Activated naive CD4-positive, alpha-beta T cell treated with anti-CD3 and anti-CD28 coated beads, Interleukin-2, amount 50 U/mL, for 24 hours (primary cell): ENCODE data around the gene FGR.

ENCODE experiments used
- H3K27ac Mint-ChIP-seq: one replicate; pipeline ENCODE4 v1.8.0; 2021; ENCODE audit warnings: mild to moderate bottlenecking, mixed read lengths
- H3K27me3 Mint-ChIP-seq: one replicate; pipeline ENCODE4 v1.8.0; 2021; ENCODE audit warnings: mixed read lengths
- H3K36me3 Mint-ChIP-seq: one replicate; pipeline ENCODE4 v1.8.0; 2021; ENCODE audit warnings: mixed read lengths
- H3K4me1 Mint-ChIP-seq: one replicate; pipeline ENCODE4 v1.8.0; 2021; ENCODE audit warnings: mixed read lengths
- H3K4me3 Mint-ChIP-seq: one replicate; pipeline ENCODE4 v1.8.0; 2021; ENCODE audit warnings: mild to moderate bottlenecking, mixed read lengths
- H3K9me3 Mint-ChIP-seq: one replicate; pipeline ENCODE4 v1.8.0; 2021; ENCODE audit warnings: mixed read lengths

FGR gene

DNA sequence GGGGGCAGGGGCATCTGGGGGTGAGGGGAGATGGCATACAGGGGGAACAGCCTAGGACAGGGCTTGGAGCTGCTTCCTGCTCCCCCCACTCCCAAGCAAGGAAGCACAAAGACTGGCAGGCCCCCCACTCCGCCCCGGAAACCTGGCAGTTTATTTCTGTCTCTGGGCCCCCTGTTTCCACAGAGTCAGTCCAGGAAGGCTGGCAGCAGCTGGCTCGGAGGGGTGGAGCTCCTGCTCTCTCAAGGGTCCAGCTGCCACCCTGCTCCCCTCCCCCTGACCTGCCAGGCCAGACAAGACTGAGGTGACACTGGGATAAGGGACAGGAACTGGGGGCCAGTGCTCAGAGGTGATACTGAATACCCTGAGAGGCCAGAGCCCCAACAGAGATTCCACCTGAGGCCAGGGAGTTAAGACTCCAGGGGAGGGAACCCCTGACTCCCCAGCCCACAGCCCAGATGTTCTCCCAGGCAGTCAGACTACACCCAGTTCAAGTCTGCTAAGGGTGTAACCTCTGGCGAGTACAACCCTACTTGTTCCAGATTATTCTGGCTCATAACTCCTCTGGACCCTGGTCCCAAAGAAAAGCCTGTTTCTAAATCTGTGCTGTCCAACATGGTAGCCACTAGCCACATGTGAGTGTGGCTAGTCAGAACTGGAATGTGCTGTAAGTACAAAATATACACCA lies 57.3 kb downstream of the FGR start:
- H3K9me3 Mint-ChIP-seq, result no peaks in the 10 kb centered on the region
- H3K4me3 Mint-ChIP-seq, result no peak overlapping the region
- peaks cover 39% of the 10 kb centered on the region for H3K4me1 Mint-ChIP-seq
- no peaks in the 10 kb centered on the region for H3K27me3 Mint-ChIP-seq
- H3K27ac Mint-ChIP-seq, result no peak overlapping the region
- peaks cover 2% of the 10 kb centered on the region for H3K36me3 Mint-ChIP-seq

DNA sequence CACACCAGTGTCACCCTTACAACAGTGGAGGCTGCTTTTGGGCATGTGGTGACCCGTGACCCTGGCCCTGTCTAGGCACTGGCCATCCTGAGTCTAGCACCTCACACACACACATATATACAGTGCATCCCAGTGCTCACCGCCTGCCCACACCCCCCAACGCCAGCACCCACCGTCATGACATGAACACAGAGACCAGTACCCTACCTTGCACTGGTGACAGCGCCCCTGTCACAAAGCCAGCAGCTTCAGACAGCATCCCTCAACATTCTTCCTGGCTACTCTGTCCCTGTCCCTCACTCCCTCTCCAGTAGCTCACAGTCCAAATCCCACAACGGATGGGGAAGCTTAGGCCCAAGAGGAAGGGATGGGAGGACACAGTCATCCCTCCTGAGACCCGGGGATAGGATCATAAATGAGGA lies 58.2 kb downstream of the FGR start:
- no peaks in the 10 kb centered on the region for H3K27me3 Mint-ChIP-seq
- H3K9me3 Mint-ChIP-seq, result no peaks in the 10 kb centered on the region
- peaks cover 41% of the 10 kb centered on the region for H3K4me1 Mint-ChIP-seq
- no peak overlapping the region for H3K27ac Mint-ChIP-seq
- H3K36me3 Mint-ChIP-seq, result no peaks in the 10 kb centered on the region
- peak overlapping the region; percentile 33 for H3K4me3 Mint-ChIP-seq

DNA sequence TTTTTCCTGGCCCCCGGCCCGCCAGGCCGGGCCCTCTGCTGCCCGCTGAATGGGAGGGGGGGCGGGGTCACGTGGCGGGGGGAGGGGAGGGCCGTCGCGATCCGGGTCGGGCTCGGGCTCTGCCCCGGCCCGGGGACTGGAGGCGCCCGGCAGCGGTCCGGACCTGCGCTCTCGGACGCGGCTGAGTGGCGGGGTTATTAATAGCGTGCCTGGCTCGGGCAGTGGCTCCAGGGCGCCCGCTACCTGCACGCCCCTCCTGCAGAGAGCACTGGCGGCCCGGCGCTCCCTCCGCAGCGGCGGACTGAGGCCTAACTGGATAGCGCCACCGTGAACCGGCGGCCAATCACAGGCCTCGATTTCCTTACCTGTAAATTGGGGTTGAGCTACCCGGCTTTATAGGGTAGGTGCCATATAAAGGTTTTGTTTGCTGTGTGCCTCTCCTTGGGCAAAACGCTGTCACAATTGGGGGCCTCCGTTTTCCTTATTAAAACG lies 59.1 kb downstream of the FGR start:
- H3K27me3 Mint-ChIP-seq, result no peaks in the 10 kb centered on the region
- no peak overlapping the region for H3K27ac Mint-ChIP-seq
- no peaks in the 10 kb centered on the region for H3K36me3 Mint-ChIP-seq
- peak overlapping the region; percentile 33 for H3K4me3 Mint-ChIP-seq
- no peaks in the 10 kb centered on the region for H3K9me3 Mint-ChIP-seq
- peaks cover 38% of the 10 kb centered on the region for H3K4me1 Mint-ChIP-seq

DNA sequence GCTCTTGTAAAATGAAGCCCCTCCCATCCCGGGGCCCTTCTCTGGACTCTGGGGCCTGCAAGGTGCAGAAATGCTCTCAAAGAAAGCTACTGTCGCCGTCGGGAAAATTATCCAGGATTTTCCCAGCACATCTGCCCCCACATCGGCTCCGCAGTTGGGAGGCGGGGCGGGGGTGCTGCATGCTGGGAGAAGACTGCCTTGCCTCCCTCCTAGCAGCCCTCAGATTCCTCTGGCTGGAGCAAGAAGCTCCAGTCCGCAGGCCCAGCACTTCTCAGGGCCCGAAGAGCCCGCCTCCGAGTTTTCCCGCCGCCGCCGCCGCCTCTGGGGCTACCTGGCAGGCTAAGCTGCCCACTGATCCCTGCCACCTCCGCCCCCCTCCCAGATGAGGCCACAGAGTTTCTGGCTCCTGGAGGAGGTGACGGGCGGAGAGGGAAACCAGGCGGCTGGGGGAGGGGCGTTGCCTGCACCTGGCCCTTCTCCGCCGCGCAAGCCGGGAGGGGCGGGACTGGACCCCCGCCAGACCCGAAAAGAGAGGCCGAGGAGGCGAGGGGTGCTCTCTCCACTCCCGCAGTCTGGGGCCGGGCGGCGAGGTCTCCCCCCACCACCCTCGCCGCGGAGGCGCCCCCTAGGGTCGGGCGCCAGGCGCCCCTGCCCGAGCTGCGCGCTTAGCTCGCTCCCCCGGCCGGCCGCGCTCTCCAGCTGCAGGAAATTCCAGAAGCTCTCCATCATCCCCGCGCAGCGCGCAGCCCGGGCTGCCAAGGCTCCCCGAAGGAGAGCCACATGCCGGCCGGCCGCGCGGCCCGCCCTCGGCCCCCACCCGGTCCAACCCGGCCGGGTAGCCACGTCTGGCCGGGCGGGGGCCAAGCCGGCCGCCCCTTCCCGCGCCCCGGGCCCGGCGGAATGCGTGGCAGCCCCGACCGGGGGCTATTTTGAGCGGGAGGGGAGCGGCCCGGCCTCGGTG lies 59.8 kb downstream of the FGR start:
- no peaks in the 10 kb centered on the region for H3K27me3 Mint-ChIP-seq
- no peaks in the 10 kb centered on the region for H3K36me3 Mint-ChIP-seq
- H3K4me1 Mint-ChIP-seq, result peaks cover 38% of the 10 kb centered on the region
- H3K27ac Mint-ChIP-seq, result no peak overlapping the region
- no peak overlapping the region for H3K4me3 Mint-ChIP-seq
- H3K9me3 Mint-ChIP-seq, result no peaks in the 10 kb centered on the region

DNA sequence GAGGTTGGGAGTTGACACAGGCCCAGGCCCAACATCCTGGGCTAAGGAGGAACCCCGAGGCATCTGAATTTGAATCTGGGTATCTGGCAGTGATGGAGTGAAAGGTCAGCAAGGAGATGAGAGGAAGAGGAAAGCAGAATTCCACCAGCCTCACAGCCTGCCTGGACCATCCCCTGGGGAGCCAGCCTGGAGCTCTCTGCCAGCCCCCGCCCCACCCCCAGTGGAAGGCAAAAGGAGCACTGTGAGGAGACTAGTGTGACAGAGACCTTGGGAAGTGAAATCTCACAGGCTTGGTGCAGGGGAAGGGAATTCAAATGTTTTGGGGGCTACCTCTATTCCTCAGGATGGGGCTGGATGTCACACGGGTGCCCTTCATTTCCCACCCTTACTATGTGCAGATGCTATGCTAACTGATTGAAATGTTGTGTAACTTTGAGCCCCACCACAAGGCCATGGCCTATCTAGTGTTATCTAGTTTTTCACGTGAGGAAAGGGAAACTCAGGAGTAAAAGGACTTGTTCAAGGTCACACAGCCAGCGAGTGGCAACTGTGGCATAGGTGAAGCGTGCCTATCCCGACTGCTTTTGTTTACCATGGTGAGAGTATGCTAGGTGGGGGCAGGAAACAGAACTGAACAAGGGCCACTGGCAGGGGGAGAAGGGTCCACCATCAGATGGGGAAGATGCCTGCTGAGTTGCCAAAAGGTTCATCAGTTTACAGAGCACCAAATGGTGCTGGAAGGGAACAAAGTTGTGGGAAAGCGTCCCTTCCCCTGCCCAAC lies 60.8 kb downstream of the FGR start:
- Mint-ChIP-seq H3K36me3 (no peaks in the 10 kb centered on the region), H3K9me3 (no peaks in the 10 kb centered on the region), H3K4me1 (peaks cover 43% of the 10 kb centered on the region), H3K4me3 (peak overlapping the region; percentile 28), H3K27ac (no peak overlapping the region), H3K27me3 (no peaks in the 10 kb centered on the region)

DNA sequence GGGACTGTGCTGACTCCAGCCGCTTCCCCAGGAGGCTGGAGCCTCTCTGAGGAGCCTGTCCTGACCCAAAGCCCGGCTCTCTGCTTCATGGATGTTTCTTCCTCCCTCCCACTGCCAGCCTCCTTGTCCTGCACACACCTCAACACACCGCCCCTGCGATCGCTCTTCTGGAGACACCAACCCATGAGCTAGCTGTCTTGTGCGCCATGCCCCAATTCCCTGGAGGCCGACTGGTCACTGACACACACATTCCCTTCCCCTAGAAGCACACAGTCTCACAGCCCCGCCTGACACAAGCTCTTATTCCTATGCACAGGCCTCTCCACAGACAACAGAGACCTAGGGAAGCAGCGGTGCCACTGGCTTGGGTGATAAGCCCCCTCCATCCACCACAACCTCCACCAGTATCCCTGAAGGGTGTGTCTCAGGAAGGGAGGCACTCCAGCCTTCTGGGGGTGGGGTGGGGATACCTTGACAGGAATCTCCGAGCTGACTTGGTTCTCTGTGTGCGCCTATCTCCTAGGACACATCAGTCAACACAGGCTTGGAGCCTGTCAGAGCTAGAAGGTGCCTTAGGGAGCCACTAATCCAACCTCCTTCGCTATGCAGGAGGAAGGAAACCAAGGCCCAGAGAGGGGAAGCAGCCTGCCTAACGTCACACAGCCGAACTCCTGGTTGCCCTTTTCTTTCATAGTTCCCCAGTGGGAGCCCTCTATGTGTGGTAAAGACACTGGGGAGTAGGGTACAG lies 62.1 kb downstream of the FGR start:
- H3K9me3 Mint-ChIP-seq, result no peaks in the 10 kb centered on the region
- H3K4me3 Mint-ChIP-seq, result no peak overlapping the region
- peaks cover 49% of the 10 kb centered on the region for H3K4me1 Mint-ChIP-seq
- no peaks in the 10 kb centered on the region for H3K36me3 Mint-ChIP-seq
- no peaks in the 10 kb centered on the region for H3K27me3 Mint-ChIP-seq
- no peak overlapping the region for H3K27ac Mint-ChIP-seq

DNA sequence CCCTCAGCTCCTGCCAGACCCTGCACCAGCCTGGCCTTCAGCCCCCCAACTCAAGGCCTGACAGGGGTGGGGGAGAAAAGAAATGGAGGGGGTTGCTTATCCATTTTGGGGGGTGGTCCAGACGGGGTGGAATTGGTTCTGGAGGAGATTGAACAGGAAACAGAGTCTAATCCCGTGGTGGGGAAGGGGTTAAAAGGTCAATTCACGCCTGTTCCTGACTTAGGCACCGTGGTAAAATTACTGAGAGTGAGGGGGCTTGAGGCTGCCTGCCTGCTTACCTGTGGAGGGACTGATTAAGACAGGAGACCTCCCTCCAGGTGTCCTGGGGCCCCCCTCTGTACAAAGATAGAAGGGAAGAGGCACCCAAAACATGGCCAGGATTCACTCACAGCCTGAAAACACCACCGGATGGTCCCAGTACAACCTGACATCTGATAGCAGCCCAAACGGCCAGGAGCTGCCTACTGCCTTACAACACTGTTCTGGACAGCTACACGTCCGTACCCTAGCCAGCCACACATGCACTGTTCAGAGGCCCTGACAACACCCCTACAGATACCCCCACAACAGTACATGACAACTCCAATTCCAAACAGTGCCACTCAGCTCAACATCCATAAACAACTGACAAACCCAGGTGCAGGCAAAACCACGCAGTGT lies 62.8 kb downstream of the FGR start:
- Mint-ChIP-seq H3K27ac (no peak overlapping the region), H3K27me3 (no peaks in the 10 kb centered on the region), H3K9me3 (no peaks in the 10 kb centered on the region), H3K4me1 (peaks cover 52% of the 10 kb centered on the region), H3K36me3 (no peaks in the 10 kb centered on the region), H3K4me3 (no peak overlapping the region)

DNA sequence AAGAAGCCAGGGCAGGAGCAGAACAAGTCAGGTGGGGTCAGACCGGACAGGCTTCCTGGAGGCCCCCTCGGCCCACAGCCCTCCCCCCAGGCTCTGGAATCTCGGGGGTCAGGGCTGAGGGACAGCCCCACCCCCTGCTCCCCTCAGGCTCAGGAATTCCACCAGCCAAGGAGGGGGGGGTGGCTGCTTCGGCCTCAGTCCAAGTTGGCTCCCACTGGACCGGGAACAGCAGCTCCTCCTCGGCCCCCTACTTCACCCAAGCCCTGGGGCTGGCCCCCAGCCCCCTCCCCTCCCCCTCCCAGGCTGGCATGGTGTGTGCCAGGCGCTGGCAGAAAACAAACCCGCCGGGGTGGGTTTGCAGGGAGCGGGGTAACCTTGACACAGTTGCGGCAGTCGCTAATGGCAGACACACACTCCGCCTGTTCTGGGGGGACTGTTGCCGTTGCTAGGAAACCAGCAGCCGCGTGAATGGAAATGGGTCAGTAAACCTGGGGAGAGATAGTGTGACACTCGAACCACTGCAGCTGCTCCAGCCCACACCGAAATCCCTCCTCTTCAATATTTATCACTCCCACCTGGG lies 63.5 kb downstream of the FGR start:
- Mint-ChIP-seq H3K9me3 (no peaks in the 10 kb centered on the region), H3K4me3 (no peak overlapping the region), H3K4me1 (peaks cover 48% of the 10 kb centered on the region), H3K36me3 (no peaks in the 10 kb centered on the region), H3K27ac (no peak overlapping the region), H3K27me3 (no peaks in the 10 kb centered on the region)

DNA sequence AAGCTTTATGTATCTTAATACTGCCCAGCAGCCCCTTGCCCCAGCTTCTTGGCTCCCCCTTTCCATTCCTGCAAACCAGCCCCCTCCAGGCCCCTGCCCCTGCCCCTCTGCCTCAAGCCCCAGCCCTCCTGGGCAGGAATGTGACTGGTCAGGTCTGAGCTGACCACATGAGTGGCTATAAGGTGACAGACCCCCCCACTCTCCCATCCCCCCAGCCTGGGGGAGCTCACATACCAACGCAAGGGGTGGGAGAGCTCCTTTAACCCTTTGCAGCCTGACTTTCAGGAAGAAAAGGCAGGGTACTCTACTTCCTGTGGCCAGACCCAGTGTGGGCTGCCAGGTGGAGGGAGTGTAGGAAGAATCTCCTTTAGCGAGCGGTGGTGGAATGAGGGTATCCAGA lies 64.2 kb downstream of the FGR start:
- no peaks in the 10 kb centered on the region for H3K9me3 Mint-ChIP-seq
- no peaks in the 10 kb centered on the region for H3K27me3 Mint-ChIP-seq
- H3K4me3 Mint-ChIP-seq, result no peak overlapping the region
- peaks cover 45% of the 10 kb centered on the region for H3K4me1 Mint-ChIP-seq
- no peak overlapping the region for H3K27ac Mint-ChIP-seq
- H3K36me3 Mint-ChIP-seq, result no peaks in the 10 kb centered on the region

DNA sequence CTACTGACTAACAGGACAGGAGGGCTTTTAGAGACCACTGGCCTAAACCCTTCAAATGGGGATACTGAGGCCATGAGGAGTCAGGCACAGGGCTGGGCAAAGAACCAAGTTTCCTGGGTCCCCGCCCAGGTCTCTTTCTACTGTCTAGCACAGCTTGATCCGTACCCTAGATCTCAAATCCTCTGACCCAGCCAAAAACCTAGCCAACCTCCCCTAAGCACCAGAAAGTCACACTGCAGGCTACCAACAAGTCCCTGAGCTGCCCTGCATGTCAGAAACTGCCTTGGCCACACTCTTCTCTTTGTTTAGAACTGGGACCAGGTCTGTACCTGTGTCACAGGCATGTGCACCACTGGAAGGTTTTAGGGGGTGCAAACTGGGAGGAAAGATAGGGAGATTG lies 64.6 kb downstream of the FGR start:
- H3K36me3 Mint-ChIP-seq, result no peaks in the 10 kb centered on the region
- H3K27me3 Mint-ChIP-seq, result no peaks in the 10 kb centered on the region
- H3K4me1 Mint-ChIP-seq, result peaks cover 45% of the 10 kb centered on the region
- no peaks in the 10 kb centered on the region for H3K9me3 Mint-ChIP-seq
- H3K4me3 Mint-ChIP-seq, result no peak overlapping the region
- no peak overlapping the region for H3K27ac Mint-ChIP-seq

DNA sequence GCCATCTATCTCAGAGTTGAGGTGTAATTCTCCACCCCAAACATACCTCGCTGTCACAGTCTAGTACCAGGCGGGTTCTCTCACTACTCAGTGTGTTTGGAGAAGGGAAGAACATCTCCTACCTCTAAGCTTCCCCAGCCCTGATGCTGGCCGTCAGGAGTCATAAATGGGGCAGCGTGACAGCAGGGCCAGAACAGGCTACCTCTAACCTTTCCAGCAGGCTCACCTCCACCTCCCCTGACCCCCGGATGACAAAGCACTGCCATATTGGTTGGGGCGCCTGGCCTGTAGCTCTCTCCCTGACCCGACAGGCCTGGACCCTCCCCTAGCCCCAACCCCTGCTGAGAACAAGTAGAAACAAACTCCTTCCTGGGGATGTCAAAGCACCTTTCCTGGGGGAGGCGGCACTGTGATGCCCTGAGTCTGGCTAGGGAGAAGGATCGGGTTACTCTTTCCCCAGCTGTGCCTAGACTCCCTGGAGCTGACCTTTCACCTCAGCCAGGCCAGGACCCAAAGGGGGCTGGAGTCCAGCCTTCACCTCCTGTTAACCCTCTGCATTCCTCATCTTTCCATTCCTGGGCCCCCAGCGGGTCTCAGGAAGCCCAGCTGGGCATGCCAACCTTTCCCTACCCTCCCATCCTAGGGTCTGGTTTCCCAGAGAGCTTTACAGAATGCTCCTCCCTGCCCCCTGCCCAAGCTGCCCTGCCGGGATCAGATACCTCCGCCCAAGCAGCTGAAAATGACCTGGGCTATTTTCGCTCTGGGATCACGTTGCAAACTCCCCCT lies 65.3 kb downstream of the FGR start:
- no peaks in the 10 kb centered on the region for H3K27me3 Mint-ChIP-seq
- peak overlapping the region; percentile 81 for H3K27ac Mint-ChIP-seq
- no peaks in the 10 kb centered on the region for H3K9me3 Mint-ChIP-seq
- no peaks in the 10 kb centered on the region for H3K36me3 Mint-ChIP-seq
- peak overlapping the region; percentile 73 for H3K4me3 Mint-ChIP-seq
- peaks cover 45% of the 10 kb centered on the region for H3K4me1 Mint-ChIP-seq

DNA sequence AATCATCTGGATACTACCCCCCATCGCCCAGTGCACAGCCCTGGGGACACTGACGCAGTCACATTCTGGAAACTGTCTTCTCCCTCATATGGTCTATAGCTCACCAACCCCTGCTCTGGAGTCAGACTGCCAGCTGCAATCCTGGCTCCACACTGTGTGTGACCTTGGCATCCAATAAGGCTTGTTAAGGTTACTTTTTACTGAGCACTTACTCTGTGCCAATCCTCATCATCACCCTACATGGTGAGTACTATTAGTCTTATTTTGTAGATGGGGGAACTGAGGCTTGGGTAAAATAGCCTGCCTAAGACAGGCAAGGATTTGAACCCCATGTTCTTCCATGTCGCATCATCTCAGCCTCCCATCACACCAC lies 65.9 kb downstream of the FGR start:
- Mint-ChIP-seq H3K4me1 (peaks cover 40% of the 10 kb centered on the region), H3K36me3 (no peaks in the 10 kb centered on the region), H3K9me3 (no peaks in the 10 kb centered on the region), H3K4me3 (peak overlapping the region; percentile 73), H3K27ac (peak overlapping the region; percentile 81), H3K27me3 (no peaks in the 10 kb centered on the region)

DNA sequence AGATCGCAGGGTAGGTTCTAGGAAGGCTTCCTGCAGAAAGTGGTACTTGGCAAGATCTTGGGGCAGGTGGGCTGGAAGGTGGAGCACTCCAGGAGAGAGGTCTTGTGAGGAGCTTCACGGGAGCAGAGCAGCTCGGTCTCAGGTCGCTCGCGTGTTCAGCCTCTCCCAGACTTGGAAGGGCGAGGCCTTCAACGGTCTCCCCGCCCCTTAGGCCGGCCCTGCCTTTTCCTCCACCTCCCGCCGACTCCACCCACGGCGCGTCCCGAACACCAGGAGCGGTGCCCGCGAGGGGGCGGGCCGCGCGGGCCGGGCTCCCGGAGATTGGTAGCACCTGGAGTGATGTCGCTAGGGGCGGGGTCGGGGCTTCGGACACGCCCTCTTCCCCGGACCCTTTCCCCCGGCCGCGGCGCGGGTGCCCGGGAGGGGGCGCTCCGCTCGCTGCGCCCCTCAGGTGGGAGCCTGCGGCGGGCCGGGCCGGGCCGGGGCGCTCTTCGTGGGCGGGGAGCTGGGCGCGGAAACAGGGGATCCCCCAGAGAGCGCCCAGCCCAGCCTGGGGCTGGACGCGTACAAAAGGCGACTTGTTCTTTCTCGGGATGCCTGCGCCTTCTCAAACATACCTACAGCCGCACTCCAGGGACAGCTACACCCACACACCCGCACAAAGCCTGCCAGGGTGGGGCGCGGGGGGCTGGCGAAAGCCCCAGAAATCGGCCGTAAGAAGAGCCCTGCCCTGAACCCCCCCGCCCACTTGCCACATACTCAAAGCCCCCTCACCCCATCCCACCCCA lies 66.5 kb downstream of the FGR start:
- Mint-ChIP-seq H3K27ac (peak overlapping the region; percentile 55), H3K4me1 (peaks cover 39% of the 10 kb centered on the region)

More for the DNA sequence above, 66.5 kb downstream of the FGR start:
- H3K27me3 Mint-ChIP-seq, result no peaks in the 10 kb centered on the region
- no peaks in the 10 kb centered on the region for H3K36me3 Mint-ChIP-seq
- H3K9me3 Mint-ChIP-seq, result no peaks in the 10 kb centered on the region
- H3K4me3 Mint-ChIP-seq, result peak overlapping the region; percentile 82
